HCT116 (cell line): ENCODE data around the gene DOCK3. TPM values are rescaled to one million over a fixed set of nuclear protein-coding genes. Genes with fewer than 3 reads are reported as not detected.

Source experiments
- ATAC-seq: fragments of 200-7000 bp; cut with Tn5 transposase; 2 replicates; pipeline ENCODE4 v1.9.1; 2020; ENCODE audit warnings: mild to moderate bottlenecking, moderate library complexity
- BruUV-seq: library from RNA; stranded (reverse); fragments of 400-500 nt; replicated peaks from 2 replicates; lab custom pipeline; 2021; lab: Mats Ljungman, UMichigan
- CTCF ChIA-PET: fragments of 300-600 bp; sonication (Branson Sonifier 250); formaldehyde crosslinking; loops from one replicate; lab custom pipeline; 2021; ENCODE audit warnings: antibody characterized with exemption; lab: Charles Lee
- POLR2A ChIA-PET: fragments of 300-600, 350-600 bp; sonication (Branson Sonifier 250); formaldehyde crosslinking; loops from one replicate; lab custom pipeline; 2021; ENCODE audit warnings: antibody characterized with exemption; lab: Charles Lee
- RAD21 ChIA-PET, 2 experiments: fragments of 300-600 bp; sonication (Branson Sonifier 250); formaldehyde crosslinking; loops; one replicate each; lab custom pipeline; 2023; ENCODE audit warnings: low total read pairs in 2 of 2; ENCODE audit not compliant: uncharacterized antibody in 2 of 2, unreplicated experiment in 2 of 2, low non-redundant PET in 1 of 2; lab: Charles Lee
- DNase-seq: peaks from one replicate; pipeline ENCODE4 v3.0.0-alpha.2; 2010; ENCODE audit warnings: low read depth, low spot score
- H2AFZ ChIP-seq: fragments of 200-600 bp; shearing (Covaris generic), sonication (generic); 2 replicates; pipeline ENCODE4 v1.6.1; 2017; ENCODE audit warnings: low read depth, mixed run types, mixed read lengths, antibody characterized with exemption, low read length; ENCODE audit not compliant: poor library complexity, severe bottlenecking
- H3K27ac ChIP-seq: 2 replicates; pipeline ENCODE4 v1.5.1; 2012; ENCODE audit warnings: low read depth, low read length
- H3K27me3 ChIP-seq: fragments of 200-600 bp; sonication (generic); 2 replicates; pipeline ENCODE4 v1.6.1; 2016; ENCODE audit warnings: mixed run types, low read length, mixed read lengths; ENCODE audit not compliant: insufficient read depth
- H3K36me3 ChIP-seq, 2 experiments: fragments of 200-500 bp in 1 of 2; fragments of 200-600 bp in 1 of 2; sonication (Bioruptor generic) in 1 of 2; sonication (generic) in 1 of 2; 2 replicates each; pipeline versions ENCODE4 v1.5.1 to v1.6.1; 2014 to 2016; ENCODE audit warnings: low read length in 2 of 2, inconsistent platforms in 1 of 2, mixed read lengths in 1 of 2, mixed run types in 1 of 2; ENCODE audit not compliant: insufficient read depth in 2 of 2, control insufficient read depth in 1 of 2
- H3K4me1 ChIP-seq, 2 experiments: fragments of 200-600 bp in 1 of 2; sonication (generic) in 1 of 2; 2 replicates each; pipeline versions ENCODE4 v1.5.1 to v1.6.1; 2012 to 2017; ENCODE audit warnings: low read length in 2 of 2, inconsistent platforms in 1 of 2, mild to moderate bottlenecking in 1 of 2, mixed read lengths in 1 of 2, mixed run types in 1 of 2, moderate library complexity in 1 of 2; ENCODE audit not compliant: insufficient read depth in 2 of 2, control insufficient read depth in 1 of 2
- H3K4me2 ChIP-seq: fragments of 200-600 bp; sonication (generic); 2 replicates; pipeline ENCODE4 v1.6.1; 2017; ENCODE audit warnings: mixed run types, low read length, mixed read lengths
- H3K4me3 ChIP-seq, 2 experiments: fragments of 200-600 bp in 1 of 2; sonication (generic) in 1 of 2; replicated peaks in 1 of 2; 2 replicates each; pipeline ENCODE4 v1.5.1; 2011 to 2016; ENCODE audit warnings: low read length in 2 of 2, control low read depth in 1 of 2, low read depth in 1 of 2, mild to moderate bottlenecking in 1 of 2, mixed read lengths in 1 of 2, mixed run types in 1 of 2
- H3K79me2 ChIP-seq: fragments of 200-600 bp; sonication (generic); 2 replicates; pipeline ENCODE4 v1.6.1; 2017; ENCODE audit warnings: mild to moderate bottlenecking, mixed run types, low read length, moderate library complexity, mixed read lengths; ENCODE audit not compliant: insufficient read depth
- H3K9ac ChIP-seq: fragments of 200-600 bp; sonication (generic); 2 replicates; pipeline ENCODE4 v1.6.1; 2016; ENCODE audit warnings: low read length, mixed read lengths
- H3K9me2 ChIP-seq: fragments of 200-600 bp; sonication (generic), shearing (Covaris generic); 2 replicates; pipeline ENCODE4 v1.6.1; 2017; ENCODE audit warnings: mixed run types, mild to moderate bottlenecking, moderate library complexity; ENCODE audit not compliant: insufficient read depth
- H3K9me3 ChIP-seq, 2 experiments: fragments of 200-500 bp in 1 of 2; fragments of 200-600 bp in 1 of 2; sonication (Bioruptor generic) in 1 of 2; sonication (generic) in 1 of 2; 2 replicates each; pipeline ENCODE4 v1.6.1; 2014 to 2017; ENCODE audit warnings: low read length in 2 of 2, mixed read lengths in 2 of 2, inconsistent platforms in 1 of 2, low read depth in 1 of 2, mild to moderate bottlenecking in 1 of 2, mixed run types in 1 of 2, moderate library complexity in 1 of 2; ENCODE audit not compliant: control insufficient read depth in 1 of 2, insufficient read depth in 1 of 2
- H4K20me1 ChIP-seq: fragments of 200-600 bp; sonication (generic), shearing (Covaris generic); 2 replicates; pipeline ENCODE4 v1.6.1; 2017; ENCODE audit warnings: mixed run types, mild to moderate bottlenecking, moderate library complexity; ENCODE audit not compliant: insufficient read depth
- CTCF ChIP-seq, 3 experiments: fragments of 200-600 bp in 1 of 3; sonication (generic) in 1 of 3; IDR thresholded peaks in 2 of 3; conservative IDR thresholded peaks in 1 of 3; 2 replicates each; pipeline ENCODE4 v1.5.1; 2012 to 2017; ENCODE audit warnings: low read depth in 2 of 3, low read length in 2 of 3, antibody characterized with exemption in 1 of 3, borderline replicate concordance in 1 of 3, control low read depth in 1 of 3, mild to moderate bottlenecking in 1 of 3, mixed read lengths in 1 of 3, mixed run types in 1 of 3, moderate library complexity in 1 of 3; ENCODE audit not compliant: insufficient read depth in 1 of 3
- SRF ChIP-seq: IDR thresholded peaks from 2 replicates; pipeline ENCODE4 v1.6.1; 2012; ENCODE audit warnings: low read depth
- TCF7L2 ChIP-seq: IDR thresholded peaks from 2 replicates; pipeline ENCODE4 v1.7.0; 2011; ENCODE audit warnings: borderline replicate concordance, inconsistent platforms; ENCODE audit not compliant: insufficient read depth, insufficient read length; ENCODE audit errors: extremely low read depth
- ZFX ChIP-seq: fragments of 450-650 bp; IDR thresholded peaks from 2 replicates; pipeline ENCODE4 v1.6.1; 2017
- intact Hi-C: fragments of 100-400 bp; cut with micrococcal nuclease; formaldehyde crosslinking; loops from 2 replicates; pipeline ENCODE4 v1.10.0; 2022
- total RNA-seq: library from RNA; stranded (reverse); gene quantifications from one replicate; pipeline ENCODE4 v1.2.1, GENCODE V29; 2021; ENCODE audit not compliant: unreplicated experiment

DOCK3 gene
- total RNA-seq, 1 experiment from 2014 or later = 4.2 TPM

- Histone ChIP-seq H4K20me1 (no peaks in the 10 kb centered on the region), H3K27me3 (no peaks in the 10 kb centered on the region), H3K4me2 (peak overlapping the region; percentile 82), H3K9me2 (no peaks in the 10 kb centered on the region), H3K79me2 (peaks cover 39% of the 10 kb centered on the region), H3K4me1 (peaks cover 15 to 39% of the 10 kb centered on the region in 2 experiments; a peak in 3 of 4 replicates), H3K36me3 (peaks cover 0 to 28% of the 10 kb centered on the region in 2 experiments; a peak in 3 of 4 replicates), H2AFZ (no peak overlapping the region), H3K9ac (peak overlapping the region; percentile 99), H3K9me3 (no peaks in the 10 kb centered on the region), H3K27ac (peak overlapping the region; percentile 86), H3K4me3 (peak overlapping the region; percentile 97 to 99)
- intact Hi-C loops = loop anchor here (2.0 to 10.0 kb wide), 2 partner anchors 767 to 1029 kb away; partner anchors contain the start of genes CYB561D2, MAPKAPK3, NPRL2 and TMEM115
- RAD21 ChIA-PET = no interaction called here
- ATAC-seq (peak; percentile 38), DNase-seq (no peak)
- CTCF ChIA-PET = interaction anchor here (1.4 to 2.1 kb wide), 4 partner anchors 12 to 768 kb away, joined by 4 to 10 read pairs (median 6); no protein-coding TSS in a partner anchor
- TF ChIP-seq TCF7L2 (peak; percentile 59), CTCF (IDR thresholded peaks at IDR 0.05 in 2 of 3, conservative IDR thresholded peaks at IDR 0.05 in 1 of 3; ENCODE audit: borderline replicate concordance in 1 of 3, insufficient read depth in 1 of 3, low read depth in 2 of 3, low read length in 2 of 3) (no peak), SRF (no peak), ZFX (peak; percentile 72; the same call in 1 of the 2 replicates)
- POLR2A ChIA-PET = no interaction called here
- BruUV-seq = TSS peak; percentile 82
Observed at GRCh38 chr3:51384055-51384725, 709.5 kb downstream of the DOCK3 start.
